DND-41 (cell line): ENCODE data around the gene RNF183.

Source experiments
- ATAC-seq: fragments of 200-7000 bp; cut with Tn5 transposase; 3 replicates; pipeline ENCODE4 v1.9.1; 2021; ENCODE audit warnings: low read depth; ENCODE audit not compliant: insufficient read depth
- DNase-seq: peaks from one replicate; pipeline ENCODE4 v3.0.0-alpha.2; 2020
- H2AFZ ChIP-seq: 2 replicates; pipeline ENCODE4 v1.6.0; 2012; ENCODE audit warnings: low read depth, low read length
- H3K27ac ChIP-seq: 2 replicates; pipeline ENCODE4 v1.5.1; 2012; ENCODE audit warnings: low read length, inconsistent platforms
- H3K27me3 ChIP-seq: fragments of 200-600 bp; sonication (generic); 2 replicates; pipeline ENCODE4 v1.6.0; 2012; ENCODE audit warnings: low read length, mild to moderate bottlenecking, inconsistent platforms; ENCODE audit not compliant: insufficient read depth, poor library complexity
- H3K36me3 ChIP-seq: 2 replicates; pipeline ENCODE4 v1.5.1; 2012; ENCODE audit warnings: low read length, inconsistent platforms; ENCODE audit not compliant: insufficient read depth
- H3K4me1 ChIP-seq: 2 replicates; pipeline ENCODE4 v1.5.1; 2012; ENCODE audit warnings: mild to moderate bottlenecking, low read length; ENCODE audit not compliant: insufficient read depth
- H3K4me2 ChIP-seq: 2 replicates; pipeline ENCODE4 v1.6.0; 2012; ENCODE audit warnings: mild to moderate bottlenecking, moderate library complexity, low read length, inconsistent platforms; ENCODE audit not compliant: insufficient read depth
- H3K4me3 ChIP-seq, 2 experiments: fragments of 200-600 bp in 1 of 2; shearing (Covaris generic) in 1 of 2; 2 replicates each; pipeline ENCODE4 v1.5.1; 2012 to 2016; ENCODE audit warnings: inconsistent platforms in 2 of 2, low read length in 2 of 2, mild to moderate bottlenecking in 2 of 2, low read depth in 1 of 2, moderate library complexity in 1 of 2
- H3K79me2 ChIP-seq: 2 replicates; pipeline ENCODE4 v1.6.0; 2012; ENCODE audit warnings: low read length, inconsistent platforms; ENCODE audit not compliant: insufficient read depth
- H3K9ac ChIP-seq: 2 replicates; pipeline ENCODE4 v1.6.0; 2012; ENCODE audit warnings: low read depth, mild to moderate bottlenecking, inconsistent platforms, low read length, moderate library complexity
- H3K9me3 ChIP-seq: 2 replicates; pipeline ENCODE4 v1.5.1; 2012; ENCODE audit warnings: low read length, moderate library complexity, mild to moderate bottlenecking, inconsistent platforms; ENCODE audit not compliant: insufficient read depth, severe bottlenecking
- H4K20me1 ChIP-seq: 2 replicates; pipeline ENCODE4 v1.6.0; 2012; ENCODE audit warnings: low read length; ENCODE audit not compliant: insufficient read depth
- CTCF ChIP-seq: IDR thresholded peaks from 2 replicates; pipeline ENCODE4 v1.5.1; 2012; ENCODE audit warnings: borderline replicate concordance, low read length, moderate library complexity, mild to moderate bottlenecking; ENCODE audit not compliant: poor library complexity, severe bottlenecking; ENCODE audit errors: extremely low read depth
- EZH2 ChIP-seq: IDR thresholded peaks from 3 replicates; pipeline ENCODE4 v1.6.1; 2012; ENCODE audit warnings: borderline replicate concordance, low read depth, mild to moderate bottlenecking, moderate library complexity, low read length, inconsistent platforms; ENCODE audit not compliant: severe bottlenecking

The RNF183 gene

GRCh38 chr9:113307396-113307975, 4.3 kb upstream of the RNF183 start:
- Histone ChIP-seq H2AFZ (no peak overlapping the region), H3K27me3 (no peaks in the 10 kb centered on the region), H3K79me2 (no peaks in the 10 kb centered on the region), H3K4me2 (no peak overlapping the region), H4K20me1 (no peaks in the 10 kb centered on the region), H3K4me3 (no peak overlapping the region), H3K27ac (no peak overlapping the region), H3K9ac (no peak overlapping the region), H3K9me3 (no peaks in the 10 kb centered on the region), H3K36me3 (no peaks in the 10 kb centered on the region), H3K4me1 (no peaks in the 10 kb centered on the region)
- ATAC-seq = no peak
- no peak for DNase-seq
- TF ChIP-seq EZH2 (no peak), CTCF (no peak)

DNA sequence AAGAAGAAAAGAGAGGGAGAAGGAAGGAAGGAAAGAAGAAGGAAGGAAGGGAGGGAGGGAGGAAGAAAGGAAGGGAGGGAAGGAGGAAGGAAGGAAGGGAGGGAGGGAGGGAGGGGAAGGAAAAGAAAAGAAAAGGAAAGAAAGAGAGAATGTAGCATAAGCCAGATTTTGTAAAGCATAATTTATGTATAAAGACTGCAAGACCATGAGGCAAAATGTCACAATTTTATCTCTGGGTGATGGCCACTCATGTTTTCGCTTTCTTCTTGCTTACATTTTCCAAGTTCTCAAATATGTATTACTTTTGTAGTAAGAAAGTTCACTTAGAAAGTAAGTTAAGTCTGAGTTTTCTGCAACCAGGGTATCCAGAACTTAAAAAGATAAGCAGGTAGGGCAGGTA, 3.4 kb upstream of the RNF183 start:
- TF ChIP-seq EZH2 (no peak), CTCF (no peak)
- ATAC-seq (no peak), DNase-seq (no peak)
- no peaks in the 10 kb centered on the region for H3K79me2 ChIP-seq
- no peaks in the 10 kb centered on the region for H3K9me3 ChIP-seq
- no peaks in the 10 kb centered on the region for H4K20me1 ChIP-seq
- H3K4me2 ChIP-seq = no peak overlapping the region
- no peak overlapping the region for H2AFZ ChIP-seq
- H3K27ac ChIP-seq = no peak overlapping the region
- H3K4me1 ChIP-seq = no peaks in the 10 kb centered on the region
- H3K9ac ChIP-seq = no peak overlapping the region
- no peaks in the 10 kb centered on the region for H3K36me3 ChIP-seq
- H3K27me3 ChIP-seq = no peaks in the 10 kb centered on the region
- H3K4me3 ChIP-seq = no peak overlapping the region

- no peaks in the 10 kb centered on the region for H3K79me2 ChIP-seq
- no peaks in the 10 kb centered on the region for H3K4me1 ChIP-seq
- no peaks in the 10 kb centered on the region for H4K20me1 ChIP-seq
- TF ChIP-seq CTCF (no peak), EZH2 (no peak)
- no peak for DNase-seq
- no peaks in the 10 kb centered on the region for H3K27me3 ChIP-seq
- H2AFZ ChIP-seq = no peak overlapping the region
- no peak overlapping the region for H3K4me2 ChIP-seq
- H3K27ac ChIP-seq = no peak overlapping the region
- no peak overlapping the region for H3K9ac ChIP-seq
- H3K4me3 ChIP-seq = no peak overlapping the region
- ATAC-seq = no peak
- no peaks in the 10 kb centered on the region for H3K36me3 ChIP-seq
- no peaks in the 10 kb centered on the region for H3K9me3 ChIP-seq
These were observed 1.6 kb downstream of the RNF183 start for GRCh38 chr9:113301548-113301947.

DNA sequence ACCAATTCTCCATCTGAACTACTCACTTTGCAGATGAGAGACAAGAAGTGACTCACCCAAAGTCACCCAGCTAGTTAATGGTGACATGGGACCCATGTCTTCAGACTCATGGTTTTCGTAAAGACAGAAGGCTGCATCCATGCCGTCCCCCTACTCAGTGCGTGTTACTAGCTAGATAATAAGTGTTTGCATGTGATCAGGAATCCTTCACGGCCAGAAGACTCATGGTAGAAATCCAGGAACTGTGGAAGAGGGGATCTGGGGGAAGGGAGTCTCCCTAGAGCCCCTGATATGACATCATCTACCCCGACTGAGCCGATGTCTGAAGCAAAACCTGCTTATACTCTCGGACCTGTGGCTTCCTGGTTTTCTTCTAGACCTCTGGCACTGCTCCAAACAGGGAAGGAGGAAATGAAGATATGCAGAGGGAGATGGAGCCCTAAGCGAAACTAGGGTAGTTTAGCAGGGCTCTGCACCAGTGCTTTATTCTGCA, 3.3 kb downstream of the RNF183 start:
- Histone ChIP-seq H2AFZ (no peak overlapping the region), H3K27me3 (no peaks in the 10 kb centered on the region), H3K4me2 (no peak overlapping the region), H3K9me3 (no peaks in the 10 kb centered on the region), H4K20me1 (no peaks in the 10 kb centered on the region), H3K9ac (no peak overlapping the region), H3K4me3 (no peak overlapping the region), H3K79me2 (no peaks in the 10 kb centered on the region), H3K4me1 (no peaks in the 10 kb centered on the region), H3K27ac (no peak overlapping the region), H3K36me3 (no peaks in the 10 kb centered on the region)
- ATAC-seq (no peak), DNase-seq (no peak)
- no peak for TF ChIP-seq CTCF
- no peak for TF ChIP-seq EZH2
